Activated CD4-positive, alpha-beta T cell treated with anti-CD3 and anti-CD28 coated beads, Interleukin-2, amount 50 U/mL, for 4 hours (primary cell): ENCODE measurements around the gene HABP4.
"Not testable (repeated sequence)": the region's sequence is repeated elsewhere in the genome, so short reads cannot be mapped to it uniquely, and the experiment has no call there.

Source experiments
- DNase-seq, 2 experiments: peaks; one replicate each; pipeline ENCODE4 v3.0.0-alpha.2; 2020

The HABP4 gene

GRCh38 chr9:96500696-96501632 lies 51.0 kb downstream of the HABP4 start:
- no peak for DNase-seq

DNA sequence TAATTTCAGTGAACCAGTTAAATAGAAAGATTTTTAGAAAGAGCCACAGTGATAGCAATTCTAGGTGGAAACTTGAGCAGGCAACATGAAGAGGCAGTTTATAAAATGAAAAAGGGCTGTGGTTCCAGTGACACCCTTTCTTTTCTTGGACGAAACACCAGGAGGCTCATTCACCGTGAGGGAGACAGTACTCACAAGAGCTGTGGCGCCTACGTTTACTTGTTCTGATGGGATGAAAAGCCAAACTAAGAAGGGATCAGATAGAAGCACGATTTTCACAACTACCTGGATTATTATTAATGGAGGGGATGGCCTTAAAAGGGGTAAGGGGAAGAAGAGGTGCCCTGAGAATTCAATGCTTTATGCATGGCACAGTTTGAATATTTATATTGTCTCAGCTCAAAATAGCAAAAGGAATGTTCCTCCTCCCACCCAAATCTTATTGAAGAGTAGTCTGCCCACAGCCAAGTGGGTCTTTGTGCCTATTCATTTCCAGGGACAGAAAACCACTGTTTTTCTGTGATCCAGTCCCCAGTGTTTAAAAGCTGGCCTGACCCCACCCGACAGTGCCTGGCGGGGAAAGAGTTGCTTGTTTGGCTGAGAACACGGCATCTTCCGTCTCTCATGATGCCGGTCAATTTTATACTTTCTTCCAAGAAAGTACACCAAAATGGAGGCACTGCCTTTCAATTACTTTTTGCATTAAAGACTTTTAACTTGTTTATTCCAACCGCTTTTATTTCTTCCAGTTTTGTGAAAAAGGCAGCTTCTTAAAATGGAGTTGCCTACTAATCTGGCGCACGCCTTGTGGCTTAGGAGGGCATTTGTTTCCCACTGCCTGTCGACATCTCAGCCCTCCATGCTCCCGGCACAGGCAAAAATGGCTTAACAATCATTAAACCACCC lies 51.9 kb downstream of the HABP4 start:
- DNase-seq, result no peak

DNA sequence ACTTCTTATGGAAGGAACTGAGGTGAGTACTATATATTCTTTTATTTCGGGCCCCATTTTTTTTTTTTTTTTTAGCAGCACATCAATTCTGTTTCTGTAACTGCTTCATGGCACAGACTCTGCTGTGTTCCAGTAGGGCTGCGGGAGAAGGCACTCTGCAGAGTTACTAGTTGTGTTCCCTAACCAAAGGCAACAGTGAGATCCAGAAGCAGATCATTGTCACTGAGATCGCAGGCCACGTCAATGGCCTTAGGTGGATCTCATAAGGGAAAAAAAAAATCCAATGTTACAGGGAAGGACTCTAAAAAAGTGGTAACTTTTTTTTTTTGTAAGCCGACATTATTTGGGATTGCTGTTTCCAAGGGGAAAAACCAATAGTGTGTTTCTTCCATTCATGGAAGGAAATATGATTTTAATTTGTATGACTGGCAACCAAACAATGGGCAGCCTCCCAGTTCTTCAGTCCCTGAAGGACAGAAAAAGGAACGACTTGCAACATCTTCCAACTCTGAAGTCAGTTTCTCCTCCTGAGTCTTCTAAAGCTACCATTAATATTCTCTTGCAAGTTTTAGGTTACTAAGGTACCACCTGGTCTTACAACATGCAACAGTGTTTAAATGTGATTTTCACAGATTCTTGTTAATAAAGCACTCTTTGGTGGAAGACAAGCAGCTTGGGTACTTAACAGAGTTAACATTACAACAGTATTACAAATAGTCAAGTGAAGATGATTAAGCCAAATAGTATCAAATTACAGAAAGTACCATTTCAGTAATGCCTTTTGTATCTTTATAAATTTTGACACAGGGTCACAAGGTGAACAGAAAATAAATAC lies 52.8 kb downstream of the HABP4 start:
- DNase-seq, result no peak

GRCh38 chr9:96503374-96503748 lies 53.4 kb downstream of the HABP4 start:
- not testable (repeated sequence) for DNase-seq

DNA sequence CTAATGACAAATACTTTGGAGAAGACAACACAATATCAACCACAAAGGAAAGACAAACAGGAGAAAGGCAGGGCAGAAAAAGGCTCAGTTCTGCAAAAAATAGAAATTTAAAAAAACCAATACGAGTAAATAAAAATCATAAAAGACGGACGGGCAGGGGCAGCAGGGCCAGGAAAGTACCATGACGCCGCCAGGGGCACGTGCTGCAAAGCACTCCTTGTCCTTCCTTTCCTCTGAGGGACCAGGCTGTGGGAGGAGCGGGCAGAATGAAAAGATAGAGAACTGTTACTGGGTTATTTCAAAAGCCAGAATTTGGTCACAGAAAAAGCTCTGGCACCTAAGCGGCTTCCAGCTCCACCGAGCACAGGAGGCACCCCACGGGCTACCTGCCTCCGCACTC lies 53.9 kb downstream of the HABP4 start:
- DNase-seq, result no peak

DNA sequence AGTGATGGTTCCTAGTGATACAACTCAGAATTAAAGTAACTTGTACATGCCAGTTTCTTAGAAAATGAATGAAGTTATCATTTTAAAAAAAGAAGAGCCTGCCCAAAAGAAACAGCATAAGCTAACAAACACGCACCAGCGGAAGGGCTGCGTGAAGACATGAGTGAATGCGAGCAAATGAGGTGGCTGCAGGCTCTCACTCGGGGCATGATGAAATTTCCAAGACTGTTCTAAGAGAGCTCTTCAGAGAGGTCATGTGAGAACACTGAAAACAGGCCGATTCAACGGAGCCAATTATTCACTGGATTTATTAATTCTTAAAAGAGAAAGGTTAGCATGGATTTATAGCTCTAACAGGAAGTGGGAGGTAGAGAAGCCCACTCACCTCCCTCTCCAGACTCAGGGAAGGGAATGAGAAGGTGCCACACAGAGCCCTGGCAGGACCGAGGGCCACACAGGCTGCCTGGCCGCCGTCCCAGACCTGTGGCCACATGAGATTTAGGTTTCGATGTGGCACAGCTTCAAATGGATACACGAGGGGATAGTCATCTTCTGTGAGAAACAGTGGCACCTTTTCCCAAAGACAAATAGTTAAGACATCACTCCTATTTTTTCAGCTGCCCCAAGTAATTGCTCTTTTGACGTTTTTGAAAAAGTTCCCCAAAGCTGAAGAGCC lies 55.5 kb downstream of the HABP4 start:
- no peak for DNase-seq

DNA sequence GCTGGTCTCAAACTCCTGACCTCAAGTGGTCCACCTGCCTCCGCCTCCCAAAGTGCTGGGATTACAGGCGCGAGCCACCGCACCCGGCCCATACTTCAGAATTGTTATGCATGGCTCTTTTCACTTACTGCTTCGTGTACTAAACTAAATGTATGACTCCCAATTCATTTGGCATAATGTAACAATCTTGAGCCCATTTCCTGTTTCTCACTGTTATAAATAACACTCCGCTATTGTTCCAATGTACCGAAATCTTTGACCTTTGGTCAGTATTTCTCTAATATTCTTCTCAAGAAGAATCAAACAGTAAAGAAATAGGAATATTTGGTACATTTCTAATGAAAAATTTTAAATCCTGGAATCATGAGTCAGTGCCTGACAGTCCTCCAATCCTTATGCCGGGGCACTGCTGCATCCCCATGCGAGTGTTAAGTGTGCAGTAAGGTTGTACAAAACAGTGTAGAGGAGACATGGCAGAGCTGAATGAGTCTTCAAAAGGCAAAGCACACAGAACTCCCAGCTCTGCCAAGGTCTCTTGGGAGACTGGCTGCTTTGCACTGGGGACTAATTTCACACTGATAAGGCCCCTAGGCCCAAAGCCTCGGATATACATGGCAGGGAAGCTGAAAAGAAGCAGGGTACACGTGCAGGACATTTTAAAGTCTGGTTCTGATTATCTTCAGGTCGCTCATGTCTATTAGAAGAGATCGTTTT lies 58.4 kb downstream of the HABP4 start:
- DNase-seq, result no peak

GRCh38 chr9:96509026-96509425 lies 59.1 kb downstream of the HABP4 start:
- no peak for DNase-seq

DNA sequence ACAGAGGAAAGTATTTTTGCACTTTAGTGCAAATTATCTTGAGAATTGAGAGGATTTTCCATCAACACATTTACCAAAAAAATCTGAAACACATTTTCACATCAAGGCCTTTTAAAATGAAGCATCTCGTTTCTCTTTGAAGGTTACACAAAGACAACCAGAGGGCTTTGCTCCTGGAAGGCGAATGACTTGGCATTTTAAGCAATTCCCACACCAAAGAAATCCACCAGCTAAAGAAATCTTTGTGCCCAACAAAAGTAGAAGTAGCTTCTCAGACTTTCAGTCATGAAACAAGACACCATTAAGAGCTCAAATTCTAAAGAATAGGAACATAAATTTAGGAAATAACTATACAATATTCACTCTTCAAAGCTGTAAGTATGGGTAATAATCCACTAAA lies 59.9 kb downstream of the HABP4 start:
- no peak for DNase-seq

DNA sequence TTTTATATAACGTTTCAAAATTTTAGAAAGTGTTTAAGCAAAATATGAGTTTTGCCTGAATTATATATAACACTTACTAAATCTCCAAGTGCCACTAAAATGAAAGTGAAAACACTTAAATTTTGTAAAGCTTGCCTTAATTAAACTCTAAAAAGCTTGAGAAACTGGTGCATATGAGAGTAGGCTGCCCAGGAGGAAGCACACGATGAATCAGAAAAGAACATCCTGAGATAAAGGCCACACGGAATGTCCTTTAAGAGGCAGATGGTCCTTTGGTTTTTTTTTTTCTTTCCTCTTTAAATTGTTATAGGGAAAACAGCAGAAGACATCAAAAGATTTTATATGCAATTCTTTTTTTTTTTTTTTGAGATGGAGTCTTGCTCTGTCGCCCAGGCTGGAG lies 60.3 kb downstream of the HABP4 start:
- no peak for DNase-seq

DNA sequence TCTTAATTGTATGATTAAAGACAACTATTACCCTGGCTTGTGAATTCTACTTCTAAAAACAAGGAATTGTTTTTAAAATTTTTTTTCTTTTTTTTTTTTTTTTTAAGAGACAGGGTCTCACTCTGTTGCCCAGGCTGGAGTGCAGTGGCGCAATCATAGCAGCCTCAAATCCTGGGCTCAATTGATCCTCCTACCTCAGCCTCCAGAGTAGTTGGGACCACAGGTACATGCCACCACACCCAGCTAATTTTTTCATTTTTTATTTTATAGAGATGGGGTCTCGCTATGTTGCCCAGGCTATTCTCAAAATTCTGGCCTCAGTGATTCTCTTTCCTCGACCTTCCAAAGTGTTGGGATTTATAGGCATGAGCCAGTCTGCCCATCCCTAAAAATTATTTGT lies 62.3 kb downstream of the HABP4 start:
- DNase-seq, result no peak

- DNase-seq, result no peak
Measured at GRCh38 chr9:96513622-96514021, 63.7 kb downstream of the HABP4 start.

DNA sequence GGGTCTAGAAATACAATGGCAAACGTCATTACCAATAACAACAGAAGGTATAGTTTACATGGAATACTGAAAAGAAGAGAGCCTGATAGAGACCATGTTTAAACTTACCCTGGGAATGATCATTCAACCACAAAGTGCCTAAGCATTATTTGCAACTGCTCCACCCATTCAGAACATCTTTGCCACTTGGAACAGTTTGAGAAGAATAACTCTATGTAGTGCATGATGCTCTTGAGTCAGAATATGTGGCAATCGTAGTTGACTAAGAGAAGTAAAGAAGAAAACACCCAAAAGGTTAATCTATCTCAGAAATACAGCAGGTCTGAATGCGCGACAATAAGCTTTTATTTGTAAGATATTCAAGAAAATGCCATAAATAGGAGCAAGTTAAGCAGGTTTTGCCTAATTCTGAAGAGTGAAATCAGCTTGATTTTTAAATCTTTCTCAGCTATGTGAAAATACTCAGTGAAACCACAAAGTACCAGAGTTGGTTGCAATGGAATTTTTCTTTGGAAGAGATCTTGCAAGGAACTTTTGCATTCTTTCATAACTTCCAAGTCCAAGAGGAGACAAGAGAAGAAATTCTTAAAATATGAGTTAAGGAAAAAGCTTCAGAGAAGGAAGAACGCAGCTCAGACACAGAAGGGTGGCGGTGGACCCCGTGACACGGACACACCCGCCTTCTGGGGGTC lies 64.3 kb downstream of the HABP4 start:
- DNase-seq, result no peak

GRCh38 chr9:96514800-96515158 lies 64.8 kb downstream of the HABP4 start:
- no peak for DNase-seq

GRCh38 chr9:96515621-96516470 lies 65.9 kb downstream of the HABP4 start:
- DNase-seq, result no peak

DNA sequence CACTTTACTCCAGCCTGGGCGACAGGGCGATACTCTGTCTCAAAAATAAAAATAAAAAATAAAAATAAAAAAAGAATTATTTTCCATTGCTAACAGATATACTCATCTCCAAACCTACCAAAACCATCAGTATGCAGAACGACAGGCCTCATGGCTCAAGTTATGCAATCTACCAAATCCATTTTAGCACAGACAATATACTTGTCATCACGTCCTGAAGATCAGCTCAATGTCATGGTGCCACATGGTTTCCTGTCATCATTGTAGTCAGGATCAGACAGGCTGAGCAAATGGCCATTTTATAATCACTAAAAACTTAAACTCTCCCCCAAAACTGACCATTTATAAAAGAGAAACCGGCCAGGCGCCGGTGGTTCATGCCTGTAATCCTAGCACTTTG lies 69.1 kb downstream of the HABP4 start:
- DNase-seq, result no peak

- DNase-seq, result no peak
Measured at GRCh38 chr9:96519787-96520186, 69.8 kb downstream of the HABP4 start.

GRCh38 chr9:96522366-96522765 lies 72.4 kb downstream of the HABP4 start:
- no peak for DNase-seq

- no peak for DNase-seq
Measured at GRCh38 chr9:96523374-96523773, 73.4 kb downstream of the HABP4 start.

DNA sequence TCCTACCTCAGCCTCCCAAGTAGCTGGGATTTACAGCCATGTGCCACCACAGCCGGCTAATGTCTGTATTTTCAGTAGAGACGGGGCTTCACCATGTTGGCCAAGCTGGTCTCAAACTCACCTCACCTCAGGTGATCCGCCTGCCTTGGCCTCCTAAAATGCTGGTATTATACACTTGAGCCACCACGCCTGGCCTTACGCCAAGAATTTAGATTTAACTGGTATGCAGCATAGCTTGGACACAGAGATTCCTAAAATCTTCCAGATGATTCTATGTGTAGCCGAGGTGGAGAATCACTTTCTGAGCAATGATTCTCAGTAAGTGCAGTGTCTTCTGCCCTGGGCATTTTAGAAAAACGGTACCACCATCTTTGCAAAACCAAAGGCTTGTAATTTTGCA lies 74.1 kb downstream of the HABP4 start:
- no peak for DNase-seq
